Type B pancreatic cell (in vitro differentiated cells): ENCODE measurements around the gene CASP8. TPM values are rescaled to one million over a fixed set of nuclear protein-coding genes. Genes with fewer than 3 reads are reported as not detected.

ENCODE experiments used
- DNase-seq: peaks from one replicate; pipeline ENCODE4 v3.0.0; 2021; ENCODE audit warnings: mixed read lengths; ENCODE audit not compliant: unreplicated experiment; ENCODE audit errors: extremely low spot score
- H3K27ac Mint-ChIP-seq: 2 replicates; pipeline ENCODE4 v1.8.0; 2021; ENCODE audit warnings: mild to moderate bottlenecking, mixed read lengths
- H3K27me3 Mint-ChIP-seq: 2 replicates; pipeline ENCODE4 v1.8.0; 2021; ENCODE audit warnings: mixed read lengths
- H3K36me3 Mint-ChIP-seq: 2 replicates; pipeline ENCODE4 v1.8.0; 2021; ENCODE audit warnings: mixed read lengths
- H3K4me1 Mint-ChIP-seq: one replicate; pipeline ENCODE4 v1.8.0; 2021; ENCODE audit warnings: mixed read lengths; ENCODE audit not compliant: unreplicated experiment
- H3K4me3 Mint-ChIP-seq: 2 replicates; pipeline ENCODE4 v1.8.0; 2021; ENCODE audit warnings: mild to moderate bottlenecking, mixed read lengths
- H3K9me3 Mint-ChIP-seq: 2 replicates; pipeline ENCODE4 v1.8.0; 2021; ENCODE audit warnings: mixed read lengths
- total RNA-seq: library from RNA; stranded (reverse); gene quantifications from 2 replicates; pipeline ENCODE4 v1.2.1, GENCODE V29; 2021; ENCODE audit warnings: low replicate concordance
- TF ChIP-seq, protein P1 (sequence below): fragments of 200-600 bp; sonication (generic); conservative IDR thresholded peaks from 2 replicates; pipeline ENCODE4 v1.5.0; 2021; ENCODE audit warnings: antibody characterized with exemption, mild to moderate bottlenecking

CASP8 gene
- total RNA-seq, 1 donor from 2014 or later: 6.0 TPM

DNA sequence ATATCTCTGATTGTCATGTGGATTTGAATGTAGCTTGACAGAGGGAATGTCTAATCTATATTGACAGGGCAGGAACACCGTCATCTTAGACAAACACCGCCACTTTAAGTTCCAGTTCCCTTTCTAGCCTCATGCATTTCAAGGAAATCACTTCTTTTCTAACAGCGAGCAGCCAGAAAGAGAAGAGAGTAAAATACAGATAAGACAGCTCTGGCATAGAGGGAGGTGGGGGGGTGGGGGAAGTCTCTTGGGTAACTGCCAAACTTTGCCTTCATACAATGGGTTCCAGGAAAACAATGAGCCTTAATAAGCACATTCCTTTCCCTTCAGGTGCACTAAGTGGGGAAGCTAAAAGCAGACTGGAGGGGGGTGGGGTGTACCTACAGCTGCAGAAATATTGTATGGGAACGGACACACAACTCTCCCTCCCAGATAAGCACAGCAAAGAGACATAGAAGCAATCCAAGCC, 40.2 kb upstream of the CASP8 start:
- H3K9me3 Mint-ChIP-seq: no peaks in the 10 kb centered on the region
- DNase-seq: no peak

GRCh38 chr2:201223089-201224073, 37.0 kb upstream of the CASP8 start:
- Mint-ChIP-seq H3K4me1 (peaks cover 17% of the 10 kb centered on the region), H3K27ac (no peak overlapping the region), H3K27me3 (peaks cover 7% of the 10 kb centered on the region), H3K9me3 (no peaks in the 10 kb centered on the region), H3K36me3 (no peaks in the 10 kb centered on the region), H3K4me3 (no peak overlapping the region)
- TF ChIP-seq, protein P1, sequence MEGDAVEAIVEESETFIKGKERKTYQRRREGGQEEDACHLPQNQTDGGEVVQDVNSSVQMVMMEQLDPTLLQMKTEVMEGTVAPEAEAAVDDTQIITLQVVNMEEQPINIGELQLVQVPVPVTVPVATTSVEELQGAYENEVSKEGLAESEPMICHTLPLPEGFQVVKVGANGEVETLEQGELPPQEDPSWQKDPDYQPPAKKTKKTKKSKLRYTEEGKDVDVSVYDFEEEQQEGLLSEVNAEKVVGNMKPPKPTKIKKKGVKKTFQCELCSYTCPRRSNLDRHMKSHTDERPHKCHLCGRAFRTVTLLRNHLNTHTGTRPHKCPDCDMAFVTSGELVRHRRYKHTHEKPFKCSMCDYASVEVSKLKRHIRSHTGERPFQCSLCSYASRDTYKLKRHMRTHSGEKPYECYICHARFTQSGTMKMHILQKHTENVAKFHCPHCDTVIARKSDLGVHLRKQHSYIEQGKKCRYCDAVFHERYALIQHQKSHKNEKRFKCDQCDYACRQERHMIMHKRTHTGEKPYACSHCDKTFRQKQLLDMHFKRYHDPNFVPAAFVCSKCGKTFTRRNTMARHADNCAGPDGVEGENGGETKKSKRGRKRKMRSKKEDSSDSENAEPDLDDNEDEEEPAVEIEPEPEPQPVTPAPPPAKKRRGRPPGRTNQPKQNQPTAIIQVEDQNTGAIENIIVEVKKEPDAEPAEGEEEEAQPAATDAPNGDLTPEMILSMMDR: no peak
- no peak for DNase-seq

More for the DNA sequence above, 40.2 kb upstream of the CASP8 start:
- Mint-ChIP-seq H3K36me3 (no peaks in the 10 kb centered on the region), H3K4me1 (peaks cover 17% of the 10 kb centered on the region), H3K27ac (peak overlapping the region; percentile 83), H3K4me3 (peak overlapping the region; percentile 7), H3K27me3 (peaks cover 3% of the 10 kb centered on the region)
- TF ChIP-seq, protein P1: no peak

DNA sequence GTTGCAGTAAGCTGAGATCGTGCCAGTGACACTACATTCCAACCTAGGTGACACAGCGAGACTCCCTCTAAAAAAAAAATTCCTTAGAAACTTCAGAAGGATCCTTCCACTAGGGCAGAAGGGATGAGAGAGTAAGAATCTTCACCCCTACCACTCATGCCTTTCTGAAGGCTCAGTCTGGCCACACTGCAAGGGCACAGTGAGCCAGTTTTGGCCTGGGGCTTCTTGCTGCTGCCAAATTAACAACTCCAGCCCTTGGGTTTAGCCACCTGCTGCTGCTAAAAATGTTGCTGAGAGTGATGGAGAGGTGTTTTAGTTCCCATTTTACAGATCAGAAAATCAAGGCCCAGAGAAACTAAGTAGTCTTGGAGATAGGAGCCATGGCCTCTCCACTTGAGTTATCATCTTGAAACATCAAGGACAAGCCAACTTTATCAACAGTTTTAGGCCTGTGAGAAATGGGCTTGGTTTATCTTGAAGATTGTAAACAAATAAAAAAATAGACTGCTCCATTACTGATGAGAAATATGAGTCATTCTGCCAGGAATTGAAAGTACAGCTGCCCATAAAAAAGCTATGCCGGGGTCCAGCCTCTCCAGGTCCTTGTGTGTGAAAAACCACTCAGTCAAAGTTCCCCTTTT, 31.9 kb upstream of the CASP8 start:
- H3K4me1 Mint-ChIP-seq: peaks cover 7% of the 10 kb centered on the region
- H3K9me3 Mint-ChIP-seq: no peaks in the 10 kb centered on the region
- no peak overlapping the region for H3K4me3 Mint-ChIP-seq
- DNase-seq: no peak
- TF ChIP-seq, protein P1: no peak
- peaks cover 10% of the 10 kb centered on the region for H3K27me3 Mint-ChIP-seq
- no peak overlapping the region for H3K27ac Mint-ChIP-seq
- no peaks in the 10 kb centered on the region for H3K36me3 Mint-ChIP-seq

GRCh38 chr2:201228912-201229290, 31.4 kb upstream of the CASP8 start:
- H3K4me3 Mint-ChIP-seq: no peak overlapping the region
- no peak overlapping the region for H3K27ac Mint-ChIP-seq
- TF ChIP-seq, protein P1: no peak
- H3K36me3 Mint-ChIP-seq: no peaks in the 10 kb centered on the region
- peaks cover 10% of the 10 kb centered on the region for H3K27me3 Mint-ChIP-seq
- no peaks in the 10 kb centered on the region for H3K9me3 Mint-ChIP-seq
- peaks cover 7% of the 10 kb centered on the region for H3K4me1 Mint-ChIP-seq
- DNase-seq: no peak

DNA sequence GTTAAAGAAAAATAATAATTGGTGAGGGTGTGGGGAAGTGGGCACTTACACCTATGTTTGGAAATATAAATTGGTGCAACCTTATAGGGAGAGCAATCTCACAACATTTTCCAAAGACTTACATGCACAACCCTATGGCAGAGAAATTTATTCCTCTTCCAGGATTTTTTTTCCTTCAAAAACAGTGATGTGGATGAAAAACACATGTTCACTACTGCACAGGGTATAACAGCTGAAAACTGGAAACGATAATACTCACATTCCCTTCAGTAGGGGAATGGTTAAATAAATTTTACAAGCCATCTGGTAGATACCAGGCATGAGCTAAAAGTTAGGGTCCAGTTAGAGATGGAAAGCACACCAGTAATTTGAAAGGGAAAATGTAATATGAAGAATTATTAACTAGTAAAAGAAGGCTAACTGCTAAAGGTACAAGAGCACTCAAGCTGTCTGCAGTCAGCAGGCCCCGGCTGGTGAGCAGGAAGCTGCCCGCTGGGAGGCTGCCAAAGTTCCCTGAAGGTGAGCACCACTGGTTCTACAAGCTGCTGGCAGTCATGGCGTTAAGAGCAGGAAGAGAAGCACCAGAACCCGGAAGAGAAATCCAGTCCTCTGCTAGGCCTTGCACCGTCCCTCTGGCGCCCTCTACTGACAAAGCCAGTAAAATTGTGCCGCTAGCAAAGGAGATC, 28.4 kb upstream of the CASP8 start:
- Mint-ChIP-seq H3K4me3 (peak overlapping the region; percentile 33), H3K9me3 (no peaks in the 10 kb centered on the region), H3K36me3 (no peaks in the 10 kb centered on the region), H3K4me1 (peaks cover 14% of the 10 kb centered on the region), H3K27ac (peak overlapping the region; percentile 64), H3K27me3 (peaks cover 3% of the 10 kb centered on the region)
- peak; percentile 83 for DNase-seq
- TF ChIP-seq, protein P1: peak; percentile 87
